ENCODE results near the gene PLSCR4. TPM values are rescaled to one million over a fixed set of nuclear protein-coding genes. Genes with fewer than 3 reads are reported as not detected.
"Not testable (repeated sequence)": the region's sequence is repeated elsewhere in the genome, so short reads cannot be mapped to it uniquely, and the experiment has no call there.

Gene PLSCR4
- total RNA-seq, 2 donors from 2014 or later = 19.4 to 28.5 TPM

DNA sequence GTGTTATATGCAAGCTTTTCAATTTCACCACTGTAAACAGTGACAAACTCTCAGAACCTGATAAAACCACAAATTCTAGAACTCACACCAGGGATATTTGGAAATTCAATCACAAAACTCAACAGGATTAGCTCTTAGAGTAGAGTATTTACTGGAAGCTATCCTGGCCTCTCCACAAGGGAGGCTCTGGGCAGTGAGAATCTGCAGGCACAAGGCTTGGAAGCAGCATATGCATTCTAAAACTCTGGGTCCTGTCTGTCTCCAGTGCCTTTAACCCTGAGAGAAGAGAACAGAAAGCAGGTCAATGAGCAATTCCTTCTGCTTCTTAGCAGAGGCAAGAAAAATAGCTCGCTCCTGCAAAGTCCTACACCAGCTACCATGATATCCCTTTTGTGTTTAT, 23.4 kb downstream of the PLSCR4 start:
- H3K4me3 ChIP-seq = no peak overlapping the region
- DNase-seq (no peak), ATAC-seq (no peak)
- H3K36me3 ChIP-seq (replicated peaks in 1 of 2; ENCODE audit: insufficient read depth in 1 of 2, low read depth in 2 of 2) = no peaks in the 10 kb centered on the region
- H3K9me3 ChIP-seq = no peaks in the 10 kb centered on the region
- intact Hi-C loops (cut with DNase I) = no loop called here
- 68 to 90% methylated on average over 1 of the region's 1 CpG for WGBS, 2 donors
- H3K4me1 ChIP-seq = peaks cover 22% of the 10 kb centered on the region
- H3K27me3 ChIP-seq = no peaks in the 10 kb centered on the region
- no peak overlapping the region for H3K27ac ChIP-seq
- TF ChIP-seq POLR2A (IDR thresholded peaks at IDR 0.05) (no peak), CTCF (IDR thresholded peaks at IDR 0.05) (no peak)

DNA sequence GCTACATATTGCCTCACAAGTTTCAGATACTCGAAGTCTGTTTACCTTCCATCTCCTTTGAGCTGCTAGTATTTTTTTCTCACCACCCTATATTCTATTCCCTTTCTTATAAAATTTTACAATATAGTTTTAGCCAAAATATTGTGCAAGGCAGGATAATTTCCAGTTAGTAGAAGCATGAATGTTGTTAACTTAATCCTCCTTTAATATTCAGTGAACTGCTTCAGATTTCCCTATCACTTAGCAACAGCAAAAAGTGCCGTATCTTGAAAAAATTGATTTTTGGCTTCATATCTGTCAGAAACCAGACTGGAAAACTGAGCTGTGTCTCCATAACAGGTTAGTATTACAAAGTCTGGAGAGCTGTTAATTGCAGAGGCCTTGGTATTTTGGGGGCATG, 24.0 kb downstream of the PLSCR4 start:
- H3K36me3 ChIP-seq (replicated peaks in 1 of 2; ENCODE audit: insufficient read depth in 1 of 2, low read depth in 2 of 2) = no peaks in the 10 kb centered on the region
- H3K9me3 ChIP-seq = no peaks in the 10 kb centered on the region
- no peak overlapping the region for H3K27ac ChIP-seq
- WGBS, 2 donors = 23 to 34% methylated on average over 2 of the region's 2 CpGs
- no peak overlapping the region for H3K4me3 ChIP-seq
- no peak for DNase-seq
- intact Hi-C loops (cut with DNase I) = no loop called here
- no peak for TF ChIP-seq CTCF (IDR thresholded peaks at IDR 0.05)
- TF ChIP-seq POLR2A (IDR thresholded peaks at IDR 0.05) = no peak
- no peaks in the 10 kb centered on the region for H3K27me3 ChIP-seq
- no peak for ATAC-seq
- peaks cover 28% of the 10 kb centered on the region for H3K4me1 ChIP-seq

DNA sequence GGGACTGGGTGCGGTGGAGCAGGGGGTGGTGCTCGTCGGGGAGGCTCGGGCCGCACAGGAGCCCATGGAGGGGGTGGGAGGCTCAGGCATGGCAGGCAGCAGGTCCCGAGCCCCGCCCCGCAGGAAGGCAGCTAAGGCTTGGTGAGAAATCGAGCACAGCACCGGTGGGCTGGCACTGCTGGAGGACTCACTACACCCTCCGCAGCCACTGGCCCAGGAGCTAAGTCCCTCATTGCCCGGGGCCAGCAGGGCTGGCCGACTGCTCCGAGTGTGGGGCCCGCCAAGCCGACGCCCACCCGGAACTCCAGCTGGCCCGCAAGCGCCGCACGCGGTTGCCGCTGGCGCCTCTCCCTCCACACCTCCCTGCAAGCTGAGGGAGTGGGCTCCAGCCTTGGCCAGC, 25.4 kb downstream of the PLSCR4 start:
- H3K9me3 ChIP-seq; ATAC-seq; H3K4me3 ChIP-seq; DNase-seq; H3K27me3 ChIP-seq; H3K27ac ChIP-seq; intact Hi-C loops (cut with DNase I); H3K36me3 ChIP-seq (replicated peaks in 1 of 2; ENCODE audit: insufficient read depth in 1 of 2, low read depth in 2 of 2): not testable (repeated sequence)
- whole genome bisulfite sequencing, 2 donors = 89% methylated on average over 24 of the region's 25 CpGs; no CpG with 5 or more reads in 1 of the 2 donors
- H3K4me1 ChIP-seq = peaks cover 35% of the 10 kb centered on the region

DNA sequence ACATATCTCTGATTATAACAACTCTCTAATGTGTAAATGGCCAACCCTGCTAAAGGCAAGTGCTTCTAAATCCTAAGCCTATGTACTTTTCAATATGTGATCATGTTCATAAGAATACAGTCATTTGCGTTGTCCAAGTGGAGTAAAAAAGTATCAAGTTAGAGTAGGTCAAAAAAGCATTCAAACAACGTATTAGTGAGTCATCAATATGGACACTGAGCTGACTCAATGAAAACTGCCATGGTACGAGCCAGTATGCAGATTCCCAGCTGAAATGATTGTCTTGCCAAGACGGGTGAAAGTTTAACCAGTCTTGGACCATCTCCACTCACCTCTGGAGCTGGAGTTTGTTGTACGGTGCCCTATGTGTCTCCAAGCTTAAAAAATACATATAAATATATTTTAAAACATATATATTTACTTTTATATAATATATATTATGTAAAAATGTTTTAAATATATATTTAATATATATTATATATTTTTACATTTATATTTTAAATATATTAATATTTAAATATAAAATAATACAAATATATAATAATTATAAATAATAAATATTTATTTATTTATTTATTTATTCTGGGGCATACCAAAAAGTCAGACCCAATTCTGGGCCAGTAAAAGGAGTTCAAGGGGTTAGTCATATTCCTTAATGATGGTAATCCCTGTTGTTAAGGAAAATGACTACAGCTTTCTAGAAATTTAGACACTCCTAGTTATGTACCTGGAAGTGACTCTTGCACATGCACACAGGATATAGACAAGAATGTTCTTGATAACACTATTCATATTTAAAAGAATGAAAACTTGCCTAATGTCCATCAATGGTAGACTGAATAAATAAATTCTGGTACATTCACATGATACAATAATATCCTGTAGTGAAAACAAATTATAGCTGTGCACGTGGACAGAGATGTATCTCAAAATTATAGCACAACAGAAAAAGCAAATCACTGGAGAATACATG, 27.2 kb downstream of the PLSCR4 start:
- WGBS, 2 donors = 30 to 39% methylated on average over 6 of the region's 6 CpGs
- ATAC-seq (peak; percentile 92), DNase-seq (peak; percentile 64 to 82 (median 70))
- Histone ChIP-seq H3K4me3 (no peak overlapping the region), H3K27ac (peak overlapping the region; percentile 26 to 79 (median 54)), H3K9me3 (no peaks in the 10 kb centered on the region), H3K27me3 (no peaks in the 10 kb centered on the region), H3K36me3 (replicated peaks in 1 of 2; ENCODE audit: insufficient read depth in 1 of 2, low read depth in 2 of 2) (no peaks in the 10 kb centered on the region), H3K4me1 (peaks cover 35% of the 10 kb centered on the region)
- TF ChIP-seq POLR2A (IDR thresholded peaks at IDR 0.05) = no peak
- no peak for TF ChIP-seq CTCF (IDR thresholded peaks at IDR 0.05)
- intact Hi-C loops (cut with DNase I) = no loop called here

- peak; percentile 69 for ATAC-seq
- Histone ChIP-seq H3K27me3 (no peaks in the 10 kb centered on the region), H3K4me3 (no peak overlapping the region), H3K27ac (peak overlapping the region; percentile 40 to 79 (median 61)), H3K36me3 (replicated peaks in 1 of 2; ENCODE audit: insufficient read depth in 1 of 2, low read depth in 2 of 2) (no peaks in the 10 kb centered on the region), H3K4me1 (peaks cover 31% of the 10 kb centered on the region), H3K9me3 (no peaks in the 10 kb centered on the region)
- intact Hi-C loops (cut with DNase I) = no loop called here
- 32 to 39% methylated on average over 9 of the region's 9 CpGs for WGBS, 2 donors
- no peak for TF ChIP-seq CTCF (IDR thresholded peaks at IDR 0.05)
- no peak for TF ChIP-seq POLR2A (IDR thresholded peaks at IDR 0.05)
- DNase-seq = peak in 2 of 4 donors; percentile 10 to 25
These were observed 28.5 kb downstream of the PLSCR4 start for GRCh38 chr3:146222204-146223046.
